Measurements from ENCODE around the gene FLRT1.
A peak's percentile ranks its signal among the peaks of the same experiment; 100 is the strongest.
"Not testable (repeated sequence)": the region's sequence is repeated elsewhere in the genome, so short reads cannot be mapped to it uniquely, and the experiment has no call there.

Gene FLRT1

DNA sequence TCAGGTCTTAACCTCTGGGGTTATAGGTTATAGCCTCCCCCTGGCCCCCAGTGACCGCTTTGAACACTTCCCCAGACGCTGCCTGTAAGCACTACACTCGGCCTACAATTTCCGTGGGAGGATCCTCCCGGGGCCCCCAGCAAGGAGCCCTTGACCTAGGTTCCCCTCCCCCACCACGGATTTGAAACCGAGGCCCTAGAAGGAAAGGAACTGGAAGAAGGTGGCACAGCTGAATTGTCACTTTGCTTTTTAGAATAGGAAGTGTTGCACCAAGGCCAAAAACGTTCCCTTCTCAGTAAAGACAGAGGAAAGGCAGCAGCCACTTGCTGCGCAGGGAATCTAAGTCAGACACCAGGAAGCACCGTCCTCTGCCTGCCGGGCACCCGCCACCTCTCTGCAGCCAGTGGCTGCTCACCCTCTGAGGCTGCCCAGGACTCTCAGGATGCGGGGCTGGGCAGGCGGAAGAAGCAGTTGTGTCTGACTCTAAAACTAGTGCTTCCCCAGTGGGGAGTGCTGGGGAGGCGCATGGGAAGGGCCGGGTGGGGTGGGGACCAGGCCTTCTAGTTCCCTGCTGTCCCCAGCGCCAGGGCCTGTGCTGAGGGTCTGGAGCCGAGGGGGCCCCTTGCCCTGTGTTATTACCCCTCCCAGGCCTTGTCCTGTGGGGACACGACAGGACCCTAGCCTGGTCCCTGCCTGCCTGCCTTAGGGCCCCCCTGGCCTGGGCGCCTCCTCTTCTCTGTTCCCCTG lies 7.9 kb upstream of the FLRT1 start:
- DNase-seq, result no peak

DNA sequence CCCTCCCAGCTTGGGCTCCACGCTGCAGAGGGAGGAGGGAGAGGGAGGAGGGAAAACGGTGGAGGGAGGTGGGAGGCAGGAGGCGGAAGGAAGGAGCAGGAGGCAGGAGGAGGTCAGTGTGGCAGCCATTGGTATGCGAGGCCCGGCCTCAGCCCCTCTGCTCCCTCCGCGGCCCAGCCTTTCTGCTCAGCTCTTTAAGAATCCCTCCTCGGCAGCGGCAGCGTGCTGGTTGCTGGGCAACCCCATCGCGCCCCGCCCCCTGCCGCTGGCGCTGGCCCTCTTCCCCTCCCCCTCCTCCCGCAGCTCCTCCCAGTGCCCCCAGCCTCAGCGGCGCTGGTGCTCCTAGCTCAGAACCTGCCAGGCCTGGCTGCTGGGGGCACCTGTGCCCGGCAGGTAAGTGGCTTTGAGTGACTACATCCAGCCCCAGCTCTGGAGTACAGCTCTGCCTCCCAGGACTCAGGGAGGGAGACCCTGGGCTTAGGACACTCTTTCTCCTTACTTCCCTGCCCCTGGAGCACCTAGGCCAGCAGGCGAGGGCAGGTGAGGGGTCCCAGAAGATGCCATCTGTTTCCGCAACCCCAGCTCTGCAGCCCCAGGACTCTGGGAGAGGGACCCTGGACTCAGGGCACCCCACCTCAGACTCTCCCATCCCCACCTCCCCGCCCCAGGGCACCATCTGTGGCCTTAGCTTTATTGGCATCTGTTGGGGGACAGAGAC lies 7.2 kb upstream of the FLRT1 start:
- DNase-seq, result no peak

DNA sequence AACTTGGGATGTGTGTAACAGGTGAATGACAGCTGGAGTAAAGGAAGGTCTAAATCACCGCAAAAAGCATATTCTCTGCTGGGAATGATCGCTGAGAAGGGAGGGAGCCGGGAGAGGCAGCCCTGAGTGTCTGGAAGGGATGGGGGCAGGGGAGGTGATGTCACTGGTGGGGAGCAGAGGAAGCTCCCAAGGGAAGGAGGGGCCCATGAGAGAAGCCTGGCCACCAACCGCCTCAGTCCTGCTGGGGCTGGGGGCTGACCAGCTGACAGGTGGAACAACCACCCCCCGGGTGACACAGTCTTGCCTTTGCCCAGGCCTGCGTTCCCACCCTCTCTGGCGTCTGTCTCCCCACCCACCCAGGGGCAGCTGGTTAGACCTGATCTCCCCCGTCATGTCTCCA lies 6.0 kb upstream of the FLRT1 start:
- no peak for DNase-seq

DNA sequence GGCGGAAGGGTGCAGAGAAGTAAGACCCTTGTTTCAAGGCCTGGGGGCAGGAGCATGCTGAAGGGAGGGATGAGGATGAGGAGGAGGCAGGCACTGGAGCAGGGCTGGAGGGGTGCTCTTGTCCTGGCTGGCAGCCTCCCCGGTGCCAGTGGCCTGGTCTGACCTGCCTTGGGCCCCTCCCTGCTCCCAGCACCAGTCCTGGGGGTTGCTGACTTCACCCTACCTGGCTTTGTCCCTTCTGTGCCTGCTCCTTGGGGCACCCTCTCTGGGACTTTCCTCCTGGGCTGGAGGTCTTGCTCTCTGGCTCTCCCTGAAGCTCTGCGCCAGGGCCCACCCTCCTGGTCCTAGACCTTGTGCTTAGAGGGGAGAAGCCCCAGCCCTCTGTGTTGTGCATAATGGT lies 4.7 kb upstream of the FLRT1 start:
- DNase-seq, result no peak

DNA sequence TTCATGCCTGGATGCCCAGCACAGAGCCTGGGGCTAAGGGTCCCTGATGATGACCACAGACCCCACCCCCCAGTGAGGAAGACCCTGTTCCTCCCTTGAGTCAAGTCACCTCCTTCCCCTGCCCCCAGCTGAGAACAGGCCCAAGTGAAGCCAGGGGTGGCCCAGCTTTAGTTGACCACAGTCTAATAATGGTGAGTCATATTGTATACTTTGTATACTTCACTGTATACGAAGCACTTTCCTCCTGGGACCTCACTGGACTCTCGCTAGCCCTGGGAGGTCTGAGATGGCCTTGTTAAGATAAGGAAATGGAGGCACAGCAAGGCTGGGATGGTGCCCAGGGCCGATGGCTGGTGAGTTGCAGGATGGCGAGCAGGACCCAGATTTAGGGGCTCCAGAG lies 3.7 kb upstream of the FLRT1 start:
- no peak for DNase-seq

DNA sequence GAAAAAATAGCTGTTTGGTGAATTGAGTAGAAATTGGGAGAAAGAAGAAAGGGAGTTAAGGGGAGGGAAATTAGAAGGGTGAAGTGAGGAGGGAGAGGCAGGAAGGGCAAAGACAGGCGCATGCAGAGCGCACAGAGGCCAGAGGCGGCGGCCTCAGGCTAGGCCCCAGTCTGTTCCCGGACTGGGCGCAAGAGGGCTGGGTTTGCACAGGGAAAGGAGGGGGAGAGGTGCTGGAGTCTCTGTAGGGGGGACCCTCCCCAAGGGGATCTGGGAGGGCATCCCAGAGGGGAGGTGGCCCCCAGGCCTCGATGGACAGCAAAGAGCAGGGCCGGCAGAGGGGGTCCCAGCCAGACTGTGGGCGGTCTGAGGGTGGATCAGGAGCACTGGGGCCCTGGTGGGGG lies 1.3 kb upstream of the FLRT1 start:
- DNase-seq, result no peak

DNA sequence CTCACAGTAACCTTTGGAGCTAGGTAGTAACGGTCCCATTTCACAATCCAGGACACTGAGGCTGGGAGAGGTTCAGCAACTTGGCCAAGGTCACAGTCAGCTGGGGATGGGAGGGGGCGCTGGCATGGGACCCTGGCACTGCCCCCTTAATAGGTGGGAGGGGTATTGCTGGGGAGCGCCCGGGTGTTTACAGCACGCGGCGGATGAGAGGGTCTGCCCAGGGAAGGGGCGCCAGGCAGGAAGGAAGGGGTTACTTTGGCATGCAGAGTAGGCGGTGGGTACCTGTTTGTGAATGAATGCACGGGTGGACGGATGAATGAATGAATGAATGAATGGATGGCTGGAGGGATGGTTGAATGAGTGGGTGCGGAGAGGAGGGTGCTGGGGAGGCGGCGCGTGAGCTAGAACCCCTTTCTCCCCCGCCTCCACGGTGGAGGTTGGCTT lies 628 bp upstream of the FLRT1 start:
- no peak for DNase-seq

DNA sequence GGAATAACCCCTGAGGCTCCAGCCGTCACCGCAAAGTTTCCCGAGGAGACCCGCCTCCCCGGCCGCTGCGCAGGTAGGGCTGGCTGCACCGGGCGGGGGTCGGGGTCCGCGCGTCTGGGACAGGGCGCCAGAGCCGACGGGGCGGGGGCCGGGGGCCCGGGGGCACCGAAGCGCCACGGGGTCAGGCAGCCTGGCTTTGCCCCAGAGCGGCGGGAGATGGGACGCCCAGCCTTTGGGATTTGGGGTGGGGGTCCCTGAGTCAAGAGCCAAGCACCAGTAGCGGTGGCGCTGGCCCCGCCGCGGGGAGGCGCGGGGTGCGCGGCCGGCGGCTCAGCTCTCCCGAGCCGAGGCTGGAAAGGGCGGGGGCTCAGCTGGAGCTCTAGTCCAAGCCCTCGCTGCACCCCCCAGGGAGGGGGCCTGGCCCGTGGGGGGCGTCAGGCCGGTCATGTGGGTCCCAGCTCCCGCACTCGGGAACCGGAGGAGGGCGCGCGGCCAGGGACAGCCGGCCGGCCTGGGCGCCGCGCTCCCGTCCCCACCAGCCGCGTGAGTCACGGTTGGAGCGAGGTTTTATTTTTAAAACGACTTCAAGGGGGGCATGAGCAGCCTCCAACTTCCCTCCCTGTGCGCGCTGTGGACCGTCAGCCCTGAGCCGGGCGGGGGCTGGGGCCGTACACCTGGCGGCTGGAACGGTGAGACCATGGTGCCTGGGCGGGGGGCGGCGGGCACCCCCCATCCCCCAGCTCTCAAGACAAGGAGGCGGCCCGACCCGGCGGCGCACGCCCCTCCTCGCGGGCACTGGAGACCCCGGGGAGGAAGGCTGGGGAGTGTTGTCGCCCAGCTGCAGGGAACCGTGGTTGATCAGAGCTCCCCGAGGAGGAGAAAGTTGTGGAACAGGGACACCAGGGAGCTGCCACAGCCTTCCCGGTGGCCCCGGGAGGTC lies 626 bp downstream of the FLRT1 start:
- no peak for DNase-seq

DNA sequence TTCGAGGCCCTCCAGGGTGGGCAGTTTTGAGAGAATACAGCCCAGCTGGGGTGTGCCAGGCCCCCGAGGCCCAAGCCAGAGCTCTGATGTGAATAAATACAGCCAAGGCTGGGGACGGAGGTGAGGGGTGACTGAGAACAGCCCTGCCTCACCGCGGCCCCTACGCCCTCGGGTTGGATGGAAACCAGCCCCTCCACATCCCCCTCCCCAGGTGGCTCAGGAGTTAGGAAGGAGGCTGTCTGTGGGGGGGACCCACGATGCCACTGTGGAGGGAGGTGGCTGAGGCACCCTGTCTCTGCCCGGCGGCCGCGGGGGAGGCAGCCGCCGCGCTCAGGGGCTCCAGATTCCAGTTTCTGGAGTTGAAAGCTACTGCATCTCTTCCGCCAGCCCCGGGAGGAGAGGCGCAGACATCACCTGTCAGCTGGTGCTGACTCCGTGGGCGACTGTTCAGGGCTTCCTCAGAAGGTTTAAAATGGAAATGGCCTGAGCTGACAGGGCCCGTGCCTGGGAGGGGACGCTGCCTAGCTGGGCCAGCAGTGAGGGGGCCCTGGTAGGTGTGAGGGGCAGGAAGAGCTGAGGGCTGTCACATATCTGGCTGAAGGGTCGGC lies 1.4 kb downstream of the FLRT1 start:
- no peak for DNase-seq

DNA sequence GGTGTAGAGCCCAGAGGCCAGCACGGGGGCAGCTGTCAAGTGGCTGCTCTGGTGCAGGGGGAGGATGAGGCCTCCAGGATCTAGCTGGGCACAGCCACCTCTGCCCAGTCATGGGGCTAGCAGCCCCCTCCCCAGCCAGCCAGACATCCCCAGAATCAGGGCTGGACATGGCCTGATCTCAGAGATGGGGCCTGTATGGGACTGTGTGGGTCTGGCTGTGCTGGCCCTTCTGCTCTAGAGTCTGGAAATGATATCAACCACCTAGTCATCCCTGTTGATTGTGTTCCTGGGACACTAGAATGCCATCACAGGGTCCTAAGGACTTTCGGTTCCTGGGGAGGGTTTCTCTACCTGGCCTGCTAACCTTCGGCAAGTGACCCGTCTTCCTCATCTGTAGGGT lies 2.8 kb downstream of the FLRT1 start:
- DNase-seq, result no peak

DNA sequence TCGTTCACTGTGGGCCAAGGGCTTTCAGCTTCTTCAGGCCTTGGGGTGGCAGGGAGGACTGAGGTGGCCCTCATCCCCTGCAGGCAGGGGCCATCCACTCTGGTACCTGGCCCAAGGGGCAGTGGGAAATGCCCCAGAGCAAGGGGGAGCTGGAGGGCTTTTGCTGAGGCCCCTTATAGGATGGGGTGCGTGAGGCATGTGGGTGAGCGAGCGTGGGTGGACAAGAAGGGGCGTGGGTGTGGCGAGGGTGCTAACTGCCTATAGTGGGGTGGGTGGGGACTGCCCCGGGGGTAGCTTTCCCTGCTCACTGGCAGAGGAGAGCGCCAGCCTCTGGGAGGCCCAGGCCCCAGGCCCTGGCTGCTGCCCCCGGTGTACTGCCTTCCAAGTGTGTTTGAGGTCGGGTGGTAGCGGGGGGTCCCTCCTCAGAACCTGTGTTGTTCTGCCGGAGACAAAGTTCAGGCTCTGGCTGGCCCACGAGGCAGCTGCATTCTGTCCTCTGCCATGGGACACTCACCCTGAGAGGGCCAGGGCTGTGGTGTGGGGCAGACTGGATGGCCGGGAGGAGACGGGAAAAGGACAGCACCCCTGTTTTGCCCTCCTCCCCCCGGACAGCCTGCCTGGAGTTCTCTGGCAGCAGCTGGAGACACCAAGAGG lies 3.4 kb downstream of the FLRT1 start:
- peak in 1 of 2 donors; percentile 30 for DNase-seq

DNA sequence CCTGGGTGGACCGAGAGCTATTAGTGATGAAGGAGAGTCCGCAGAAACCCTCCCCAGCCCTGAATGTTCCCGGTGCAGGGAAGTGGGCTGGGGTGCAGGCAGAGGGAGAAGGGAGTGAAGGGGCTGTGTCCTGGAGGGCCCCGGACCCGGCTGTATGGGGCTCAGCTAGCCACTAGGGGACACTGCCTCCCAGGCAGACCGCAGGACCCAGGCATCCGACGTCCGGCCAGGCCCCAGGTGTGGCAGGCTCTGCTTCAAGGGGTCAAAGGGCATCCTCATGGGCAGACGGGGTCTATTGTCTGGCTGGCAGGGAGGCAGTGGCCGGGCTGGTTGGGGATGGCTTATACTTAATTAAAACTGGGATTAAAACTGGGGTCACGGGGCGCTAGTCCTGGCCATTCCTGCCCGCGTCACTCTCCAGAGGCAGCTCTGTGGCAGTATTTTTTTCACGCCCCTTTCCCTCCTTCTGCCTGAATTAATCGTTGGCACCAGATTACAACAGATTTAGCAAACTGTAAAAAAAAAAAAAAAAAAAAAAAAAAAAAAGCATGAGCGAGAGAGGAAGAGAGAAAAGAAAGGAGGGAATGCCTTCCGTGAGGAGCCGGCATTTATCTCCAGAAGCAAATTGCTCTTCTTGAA lies 5.1 kb downstream of the FLRT1 start:
- no peak for DNase-seq

DNA sequence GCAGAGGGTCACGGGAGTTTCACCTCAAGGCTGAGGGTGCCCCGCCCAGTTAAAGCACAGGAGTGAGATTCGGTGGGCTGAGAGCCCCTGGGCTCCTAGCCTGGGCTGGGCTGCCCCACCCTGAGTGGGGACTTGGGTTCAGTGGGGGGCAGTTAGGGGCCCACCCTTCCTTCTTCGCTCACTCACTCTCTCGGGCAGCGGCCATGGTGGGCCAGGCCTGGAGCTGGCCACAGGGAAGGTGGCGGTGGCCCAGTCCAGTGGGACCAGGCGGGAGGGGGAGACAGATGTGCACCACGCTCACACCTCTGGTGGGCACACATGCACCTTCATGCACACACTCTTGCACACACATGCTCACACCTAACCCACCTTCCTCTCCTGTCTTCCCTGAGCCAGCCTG lies 6.1 kb downstream of the FLRT1 start:
- no peak for DNase-seq

DNA sequence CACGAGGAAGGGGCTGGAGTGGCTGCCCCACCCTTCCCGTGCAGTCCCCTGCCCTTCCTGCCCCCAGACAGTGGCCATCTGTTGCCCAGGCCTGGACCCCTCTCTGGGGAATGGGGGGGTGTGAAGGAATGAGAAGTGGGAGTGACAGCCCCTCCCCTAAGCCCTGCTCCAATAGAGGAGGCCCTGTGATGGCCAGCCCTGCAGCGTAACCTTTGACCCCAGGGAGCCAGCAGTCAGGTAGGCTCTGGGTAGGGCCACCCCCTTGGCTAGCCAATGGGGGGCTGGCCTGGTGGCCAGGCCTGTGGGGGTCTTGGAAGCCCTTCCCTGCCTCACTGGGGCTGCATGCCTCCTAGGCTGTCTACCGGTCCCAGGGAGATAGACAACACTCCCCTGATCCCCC lies 6.6 kb downstream of the FLRT1 start:
- DNase-seq, result no peak

DNA sequence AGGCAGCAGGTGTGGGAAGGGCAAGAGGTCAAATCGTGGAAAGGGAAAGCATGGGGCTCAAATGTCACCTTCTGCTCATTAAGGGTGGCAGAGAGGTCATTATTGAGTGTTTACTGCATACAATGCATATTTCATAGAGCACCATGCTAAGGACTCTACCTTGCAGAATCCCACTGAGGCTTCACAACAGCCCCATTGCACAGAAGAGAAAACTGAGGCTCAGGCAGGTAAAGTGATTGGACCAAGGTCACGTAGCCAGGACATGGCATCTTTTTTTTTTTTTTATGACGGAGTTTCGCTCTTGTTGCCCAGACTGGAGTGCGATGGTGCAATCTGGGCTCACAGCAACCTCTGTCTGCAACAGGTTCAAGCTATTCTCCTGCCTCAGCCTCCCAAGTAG lies 7.8 kb downstream of the FLRT1 start:
- no peak for DNase-seq

DNA sequence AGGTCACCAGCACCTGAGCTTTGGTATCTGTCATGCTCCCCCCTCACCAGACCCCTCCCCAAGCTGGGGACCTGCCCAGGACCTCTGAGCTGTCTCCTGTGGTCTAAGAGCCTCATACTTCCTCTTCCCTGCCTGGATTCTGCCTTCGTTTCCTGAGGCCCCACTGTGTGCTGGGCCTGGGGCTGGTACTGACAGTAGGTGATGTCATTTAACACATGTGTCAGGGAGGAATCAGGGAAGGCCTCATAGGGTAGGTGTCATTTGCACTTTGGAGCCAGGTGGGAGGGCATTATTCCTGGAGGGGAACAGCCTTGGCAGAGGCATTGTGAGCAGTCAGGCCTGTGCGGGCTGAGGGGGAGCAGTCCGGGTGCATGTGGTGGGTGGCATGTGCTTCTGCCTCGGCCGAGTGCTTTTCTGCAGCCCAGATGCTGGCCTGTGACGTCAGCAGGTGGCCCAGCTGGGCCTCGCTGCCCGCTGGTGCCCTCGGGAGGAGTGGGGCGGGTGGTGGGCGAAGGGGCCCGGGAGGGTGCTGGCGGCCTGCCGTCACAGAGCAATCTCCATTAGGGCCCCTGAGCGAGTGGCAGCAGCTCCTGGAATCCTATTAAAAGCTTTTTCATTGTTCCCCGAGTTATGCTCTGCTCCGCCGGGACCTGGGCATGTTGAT lies 9.1 kb downstream of the FLRT1 start:
- no peak for DNase-seq

DNA sequence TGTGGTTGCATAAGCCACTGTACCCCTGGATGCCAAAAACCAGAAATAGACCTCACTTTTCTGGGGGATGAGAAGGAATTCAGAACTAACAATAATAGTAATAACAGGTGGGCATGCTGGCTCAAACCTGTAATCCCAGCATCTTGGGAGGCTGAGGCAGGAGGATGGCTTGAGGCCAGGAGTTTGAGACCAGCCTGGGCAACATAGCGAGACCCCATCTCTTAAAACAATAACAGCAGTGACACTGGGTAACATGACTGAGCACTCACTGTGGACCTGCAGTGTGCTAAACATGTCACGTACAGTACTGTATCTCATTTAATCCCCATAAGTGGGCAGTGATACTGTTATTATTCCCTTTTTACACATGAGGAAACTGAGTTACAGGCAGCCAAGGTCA lies 10.0 kb downstream of the FLRT1 start:
- DNase-seq, result no peak

DNA sequence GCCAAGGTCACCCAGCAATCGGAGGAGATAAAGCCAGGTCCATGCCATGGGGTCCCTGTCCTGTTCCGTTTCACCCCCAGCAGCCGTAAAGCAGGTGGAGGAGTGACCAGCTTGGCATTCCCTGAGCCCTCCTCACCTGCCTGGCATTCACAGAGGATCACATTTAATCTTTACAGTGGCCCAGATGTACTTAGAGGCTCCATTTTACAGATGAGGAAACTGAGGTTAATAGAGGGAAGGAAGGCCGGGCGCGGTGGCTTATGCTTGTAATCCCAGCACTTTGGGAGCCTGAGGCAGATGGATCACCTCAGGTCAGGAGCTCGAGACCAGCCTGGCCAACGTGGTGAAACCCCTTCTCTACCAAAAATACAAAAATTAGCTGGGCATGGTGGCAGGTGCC lies 11.6 kb downstream of the FLRT1 start:
- not testable (repeated sequence) for DNase-seq

DNA sequence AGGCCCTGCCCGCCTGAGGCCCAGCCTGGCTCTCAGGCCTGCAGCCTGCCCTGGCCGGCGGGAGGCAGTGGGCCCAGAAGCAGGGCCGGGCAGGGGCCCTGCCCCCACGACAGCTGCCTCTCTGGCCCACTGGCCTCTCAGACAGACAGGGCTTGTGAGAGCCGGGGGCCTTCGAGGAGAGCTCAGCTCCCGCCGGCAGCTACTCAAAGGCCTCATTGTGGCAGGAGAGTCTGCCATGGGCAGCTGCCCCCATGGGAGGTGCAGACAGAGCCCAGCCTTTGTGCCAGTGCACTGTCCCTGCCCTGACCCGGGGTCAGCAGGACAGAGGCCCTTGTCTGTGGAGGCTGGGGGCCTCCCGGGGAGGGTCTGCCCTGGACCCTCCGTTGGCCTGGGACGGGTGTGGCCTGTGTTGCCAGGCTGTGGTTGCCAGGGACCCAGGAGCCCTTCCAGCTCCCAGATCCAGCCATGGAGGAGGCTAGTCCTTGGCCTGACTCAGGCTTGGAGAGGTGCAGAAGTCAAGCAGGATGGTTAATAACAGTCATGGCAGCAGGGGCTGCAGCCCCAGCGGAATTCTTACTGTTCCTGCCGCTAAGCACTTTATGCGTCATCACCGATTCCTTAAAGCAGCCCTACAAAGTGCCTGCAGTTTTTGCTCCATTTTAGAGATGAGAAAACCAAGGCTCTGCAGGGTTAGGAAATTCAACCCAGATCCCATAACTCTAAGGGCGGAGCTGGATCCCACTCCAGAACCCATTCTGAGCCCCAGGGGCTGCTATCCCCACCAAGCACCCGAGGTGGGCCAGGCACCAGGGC lies 12.5 kb downstream of the FLRT1 start:
- no peak for DNase-seq

DNA sequence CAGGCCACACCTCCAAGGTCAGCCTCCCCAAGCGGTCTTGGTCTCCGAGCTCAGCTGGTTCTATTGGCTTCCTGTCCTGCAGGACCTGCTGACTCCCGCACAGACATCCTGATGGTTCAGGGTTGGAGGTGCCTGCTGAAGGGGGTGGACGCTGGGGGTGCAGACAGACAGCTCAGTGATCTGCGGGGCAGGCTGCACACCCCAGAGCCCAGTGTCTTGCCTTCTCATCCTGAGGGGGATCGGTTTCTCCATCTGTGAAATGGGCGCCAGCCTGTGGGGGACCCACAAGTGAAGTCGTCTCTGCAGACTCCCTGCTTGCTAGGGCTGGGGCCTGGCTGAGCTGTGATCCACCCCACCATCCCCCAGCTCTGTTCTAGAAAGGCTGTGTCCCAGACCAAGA lies 13.8 kb downstream of the FLRT1 start:
- no peak for DNase-seq

DNA sequence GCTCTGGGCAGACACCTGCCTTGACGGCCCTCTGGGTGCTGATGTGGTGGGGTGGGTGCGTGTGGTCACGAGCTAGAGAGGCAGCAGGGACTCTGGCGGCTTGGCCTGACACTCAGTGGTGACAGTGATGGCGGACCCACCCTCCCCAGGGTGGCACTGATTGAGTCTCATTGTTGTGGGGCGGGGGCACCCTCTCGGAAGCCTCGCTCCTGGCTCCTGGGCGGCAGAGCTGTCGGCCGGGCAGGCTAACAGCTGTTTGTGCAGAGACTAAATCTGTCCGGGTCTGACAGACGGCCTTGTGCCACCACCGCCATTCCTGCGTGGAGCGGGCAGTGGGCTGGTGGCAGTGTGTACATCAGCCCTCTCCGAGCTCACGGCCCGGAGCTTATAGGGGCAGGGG lies 15.6 kb downstream of the FLRT1 start:
- DNase-seq, result no peak

Measured in activated CD4-positive, alpha-beta T cell treated with anti-CD3 and anti-CD28 coated beads for 4 hours (primary cell).